ENCODE results near the gene CFAP52. TPM values are rescaled to one million over a fixed set of nuclear protein-coding genes. Genes with fewer than 3 reads are reported as not detected.
"Not testable (repeated sequence)": the region's sequence is repeated elsewhere in the genome, so short reads cannot be mapped to it uniquely, and the experiment has no call there.

CFAP52 gene
- total and polyA plus RNA-seq, 12 donors, result 0.10 to 0.99 (median 0.63) TPM; not detected in 3

- intact Hi-C loops (cut with DNase I), result loop anchor here in 1 of 2 donors (10.0 kb wide), 1 partner anchor 58 kb away; no protein-coding TSS in a partner anchor
- no peaks in the 10 kb centered on the region for H3K27me3 ChIP-seq
- H3K9me3 ChIP-seq (replicated peaks in 1 of 3), result no peaks in the 10 kb centered on the region
- H3K27ac ChIP-seq, result no peak overlapping the region
- H3K4me3 ChIP-seq, result no peak overlapping the region
- TF ChIP-seq POLR2A (IDR thresholded peaks at IDR 0.05), result no peak
- TF ChIP-seq CTCF (IDR thresholded peaks at IDR 0.05), result no peak
- 82 to 89% (median 84%) methylated on average over 6 of the region's 6 CpGs for WGBS, 4 donors
- DNase-seq, result no peak
- no peaks in the 10 kb centered on the region for H3K4me1 ChIP-seq (replicated peaks in 1 of 2)
- no peaks in the 10 kb centered on the region for H3K36me3 ChIP-seq (replicated peaks in 1 of 2)
These were observed 30.0 kb downstream of the CFAP52 start for GRCh38 chr17:9606453-9606852.

GRCh38 chr17:9607058-9607457 lies 30.6 kb downstream of the CFAP52 start:
- not testable (repeated sequence) for H3K9me3 ChIP-seq (replicated peaks in 1 of 3); H3K27ac ChIP-seq; DNase-seq; H3K27me3 ChIP-seq; H3K36me3 ChIP-seq (replicated peaks in 1 of 2); H3K4me3 ChIP-seq; H3K4me1 ChIP-seq (replicated peaks in 1 of 2)
- intact Hi-C loops (cut with DNase I), result loop anchor here in 1 of 2 donors (10.0 kb wide), 1 partner anchor 58 kb away; no protein-coding TSS in a partner anchor
- WGBS, 4 donors, result 67 to 86% (median 69%) methylated on average over 5 of the region's 5 CpGs

GRCh38 chr17:9611557-9611956 lies 35.1 kb downstream of the CFAP52 start:
- Histone ChIP-seq H3K4me1 (replicated peaks in 1 of 2) (no peaks in the 10 kb centered on the region), H3K4me3 (no peak overlapping the region), H3K36me3 (replicated peaks in 1 of 2) (no peaks in the 10 kb centered on the region), H3K27ac (no peak overlapping the region), H3K27me3 (no peaks in the 10 kb centered on the region), H3K9me3 (replicated peaks in 1 of 3) (no peaks in the 10 kb centered on the region)
- 69 to 74% (median 70%) methylated on average over 2 of the region's 2 CpGs for WGBS, 4 donors
- no peak for TF ChIP-seq CTCF (IDR thresholded peaks at IDR 0.05)
- TF ChIP-seq POLR2A (IDR thresholded peaks at IDR 0.05), result no peak
- no peak for DNase-seq
- intact Hi-C loops (cut with DNase I), result no loop called here

GRCh38 chr17:9612006-9612405 lies 35.6 kb downstream of the CFAP52 start:
- WGBS, 4 donors, result 52 to 64% (median 56%) methylated on average over 9 of the region's 9 CpGs
- H3K4me3 ChIP-seq, result no peak overlapping the region
- no peaks in the 10 kb centered on the region for H3K4me1 ChIP-seq (replicated peaks in 1 of 2)
- no peaks in the 10 kb centered on the region for H3K27me3 ChIP-seq
- no peaks in the 10 kb centered on the region for H3K9me3 ChIP-seq (replicated peaks in 1 of 3)
- DNase-seq, result no peak
- no peaks in the 10 kb centered on the region for H3K36me3 ChIP-seq (replicated peaks in 1 of 2)
- intact Hi-C loops (cut with DNase I), result no loop called here
- TF ChIP-seq CTCF (IDR thresholded peaks at IDR 0.05) (no peak), POLR2A (IDR thresholded peaks at IDR 0.05) (no peak)
- H3K27ac ChIP-seq, result no peak overlapping the region

GRCh38 chr17:9615486-9615885 lies 39.0 kb downstream of the CFAP52 start:
- Histone ChIP-seq H3K4me1 (replicated peaks in 1 of 2) (no peaks in the 10 kb centered on the region), H3K27me3 (no peaks in the 10 kb centered on the region), H3K9me3 (replicated peaks in 1 of 3) (no peaks in the 10 kb centered on the region), H3K4me3 (no peak overlapping the region), H3K36me3 (replicated peaks in 1 of 2) (no peaks in the 10 kb centered on the region), H3K27ac (no peak overlapping the region)
- intact Hi-C loops (cut with DNase I), result no loop called here
- TF ChIP-seq POLR2A (IDR thresholded peaks at IDR 0.05) (no peak), CTCF (IDR thresholded peaks at IDR 0.05) (no peak)
- DNase-seq, result no peak
- 36 to 43% (median 41%) methylated on average over 2 of the region's 2 CpGs for WGBS, 4 donors
